ENCODE results near the gene TMEM151B.

DNA sequence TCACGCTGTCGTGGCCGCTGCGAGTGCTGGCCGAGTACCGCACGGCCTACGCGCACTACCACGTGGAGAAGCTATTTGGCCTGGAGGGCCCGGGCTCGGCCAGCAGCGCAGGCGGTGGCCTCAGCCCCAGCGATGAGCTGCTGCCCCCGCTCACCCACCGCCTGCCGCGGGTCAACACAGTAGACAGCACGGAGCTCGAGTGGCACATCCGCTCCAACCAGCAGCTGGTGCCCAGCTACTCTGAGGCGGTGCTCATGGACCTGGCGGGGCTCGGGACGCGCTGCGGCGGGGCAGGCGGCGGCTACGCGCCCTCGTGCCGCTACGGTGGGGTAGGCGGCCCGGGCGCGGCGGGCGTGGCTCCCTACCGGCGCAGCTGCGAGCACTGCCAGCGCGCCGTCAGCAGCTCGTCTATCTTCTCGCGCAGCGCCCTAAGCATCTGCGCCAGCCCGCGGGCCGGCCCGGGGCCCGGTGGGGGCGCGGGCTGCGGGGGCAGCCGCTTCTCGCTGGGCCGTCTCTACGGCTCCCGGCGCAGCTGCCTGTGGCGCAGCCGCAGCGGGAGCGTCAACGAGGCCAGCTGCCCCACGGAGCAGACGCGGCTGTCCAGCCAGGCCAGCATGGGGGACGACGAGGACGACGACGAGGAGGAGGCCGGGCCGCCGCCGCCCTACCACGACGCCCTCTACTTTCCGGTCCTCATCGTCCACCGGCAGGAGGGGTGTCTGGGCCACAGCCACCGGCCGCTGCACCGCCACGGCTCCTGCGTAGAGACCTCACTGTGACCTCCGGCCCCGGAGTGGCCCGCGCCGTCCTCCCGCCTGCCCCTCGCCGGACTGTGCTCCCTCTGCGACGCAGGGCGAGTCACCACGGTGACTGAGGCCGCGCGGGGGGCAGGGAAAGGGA is 5.7 kb downstream of the TMEM151B start:
- TF ChIP-seq, protein P1, sequence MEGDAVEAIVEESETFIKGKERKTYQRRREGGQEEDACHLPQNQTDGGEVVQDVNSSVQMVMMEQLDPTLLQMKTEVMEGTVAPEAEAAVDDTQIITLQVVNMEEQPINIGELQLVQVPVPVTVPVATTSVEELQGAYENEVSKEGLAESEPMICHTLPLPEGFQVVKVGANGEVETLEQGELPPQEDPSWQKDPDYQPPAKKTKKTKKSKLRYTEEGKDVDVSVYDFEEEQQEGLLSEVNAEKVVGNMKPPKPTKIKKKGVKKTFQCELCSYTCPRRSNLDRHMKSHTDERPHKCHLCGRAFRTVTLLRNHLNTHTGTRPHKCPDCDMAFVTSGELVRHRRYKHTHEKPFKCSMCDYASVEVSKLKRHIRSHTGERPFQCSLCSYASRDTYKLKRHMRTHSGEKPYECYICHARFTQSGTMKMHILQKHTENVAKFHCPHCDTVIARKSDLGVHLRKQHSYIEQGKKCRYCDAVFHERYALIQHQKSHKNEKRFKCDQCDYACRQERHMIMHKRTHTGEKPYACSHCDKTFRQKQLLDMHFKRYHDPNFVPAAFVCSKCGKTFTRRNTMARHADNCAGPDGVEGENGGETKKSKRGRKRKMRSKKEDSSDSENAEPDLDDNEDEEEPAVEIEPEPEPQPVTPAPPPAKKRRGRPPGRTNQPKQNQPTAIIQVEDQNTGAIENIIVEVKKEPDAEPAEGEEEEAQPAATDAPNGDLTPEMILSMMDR (IDR thresholded peaks at IDR 0.05 in 4 of 5, conservative IDR thresholded peaks at IDR 0.05 in 1 of 5): no peak
- TF ChIP-seq POLR2A (IDR thresholded peaks at IDR 0.05): no peak
